HK-2 (cell line): Measurements from ENCODE around the gene ZNRF2.

ENCODE experiments used
- DNase-seq: peaks from one replicate; pipeline ENCODE4 v3.0.0-alpha.2; 2018; ENCODE audit not compliant: unreplicated experiment

The ZNRF2 gene

DNA sequence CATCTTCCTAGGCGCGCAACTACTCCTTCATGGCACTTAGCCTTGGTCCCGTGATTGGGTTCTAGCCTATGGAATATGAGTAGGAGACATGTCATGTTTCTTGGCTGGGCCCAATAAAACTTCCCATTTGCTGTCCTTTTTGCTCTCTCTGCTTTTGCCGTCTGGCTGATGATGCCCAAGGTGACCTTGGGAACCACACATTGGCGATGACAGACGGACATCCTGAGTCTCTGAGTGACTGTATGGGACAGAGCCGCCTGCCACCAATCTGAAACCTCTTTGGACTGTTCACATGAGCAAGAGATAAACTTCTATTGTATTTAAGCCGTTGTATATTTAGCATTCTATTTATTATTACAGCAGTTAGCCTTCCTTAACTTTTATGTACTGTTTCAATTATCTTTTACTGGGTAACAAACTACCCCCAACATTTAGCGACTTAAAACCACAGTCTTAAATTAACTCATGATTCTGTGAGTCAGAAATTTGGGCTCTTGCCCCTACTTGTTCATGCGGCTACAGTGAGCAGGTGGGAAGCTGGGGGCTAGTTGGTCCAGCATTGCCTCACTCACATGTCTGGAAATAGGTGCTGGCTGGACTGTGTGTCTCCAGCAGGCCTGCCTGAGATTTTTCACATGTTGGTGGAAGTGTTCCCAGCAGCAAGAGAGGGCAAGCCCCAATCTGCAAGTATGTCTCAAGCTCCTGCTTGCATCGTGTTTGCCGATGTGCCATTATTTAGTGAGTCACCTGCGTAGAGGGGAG, 122.4 kb downstream of the ZNRF2 start:
- DNase-seq = no peak

DNA sequence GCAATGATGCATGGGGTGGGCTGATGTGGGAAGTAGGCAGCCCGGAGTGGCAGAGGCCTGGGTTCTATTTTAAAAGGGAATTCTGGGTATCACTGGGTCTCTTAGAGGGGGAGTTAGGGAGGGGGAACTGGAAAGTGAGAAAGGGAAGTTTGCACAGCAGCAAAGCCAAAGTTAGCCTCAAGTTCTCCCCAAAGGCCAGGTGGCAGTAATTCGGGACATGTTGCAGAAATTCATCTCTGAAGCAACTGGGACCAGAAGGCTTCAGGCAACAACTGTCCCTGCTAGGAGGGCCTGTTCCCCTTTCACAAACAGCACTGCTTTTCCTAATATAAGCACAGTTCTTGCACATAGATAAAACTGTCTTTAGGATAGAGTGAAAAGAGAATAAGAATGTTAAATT, 126.8 kb downstream of the ZNRF2 start:
- no peak for DNase-seq

DNA sequence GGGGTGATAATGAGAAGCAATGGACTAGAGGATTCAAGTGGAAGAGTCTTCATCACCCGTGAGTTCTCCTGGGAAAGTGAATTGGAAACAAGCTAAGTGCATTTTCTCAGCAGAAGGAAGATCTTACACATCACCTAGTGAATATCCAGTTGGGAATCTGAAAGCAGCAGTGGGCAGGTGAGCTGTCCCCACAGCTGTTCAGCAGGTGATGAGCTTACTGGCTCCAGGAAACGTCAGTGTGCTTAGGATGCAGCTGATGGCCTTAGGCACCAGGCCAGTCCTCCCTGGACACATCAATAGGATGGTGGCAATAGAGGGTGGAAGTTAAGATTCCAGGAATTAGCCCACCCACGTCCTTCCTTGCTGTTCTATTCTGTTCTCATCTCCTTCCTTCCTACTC, 127.5 kb downstream of the ZNRF2 start:
- DNase-seq = no peak

DNA sequence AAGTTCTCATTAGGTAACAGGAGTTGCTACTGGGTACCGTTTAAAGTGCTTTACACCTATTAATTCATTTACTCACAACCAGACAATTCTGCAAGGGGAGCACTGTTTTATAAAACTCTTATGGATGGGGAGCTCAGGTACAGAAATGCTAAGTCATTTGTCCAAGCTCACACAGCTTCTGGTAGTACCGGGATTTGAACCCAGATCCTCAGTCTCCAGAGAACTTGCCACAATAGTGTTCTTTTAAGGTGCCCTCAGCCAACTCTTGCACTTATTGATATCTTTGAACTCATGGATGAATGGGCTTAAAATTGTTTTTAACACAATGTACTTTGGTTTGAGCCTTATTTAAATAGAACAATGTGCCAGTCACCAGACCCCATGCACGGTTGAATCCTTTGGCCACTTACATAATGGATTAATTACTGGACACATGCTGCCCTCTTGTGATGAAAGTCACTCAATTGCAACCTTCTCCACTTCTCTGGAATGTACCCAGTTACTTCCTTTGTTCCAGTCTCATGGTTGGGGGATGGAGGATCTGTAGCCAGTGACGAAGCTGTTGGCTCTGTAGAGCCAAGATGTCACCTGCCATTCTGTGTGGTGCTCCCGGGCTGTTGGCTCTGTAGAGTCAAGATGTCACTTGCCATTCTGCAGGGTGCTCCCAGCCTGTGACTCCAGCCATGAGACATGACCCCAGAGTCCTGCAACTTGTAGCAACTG, 128.5 kb downstream of the ZNRF2 start:
- peak; percentile 28 for DNase-seq

DNA sequence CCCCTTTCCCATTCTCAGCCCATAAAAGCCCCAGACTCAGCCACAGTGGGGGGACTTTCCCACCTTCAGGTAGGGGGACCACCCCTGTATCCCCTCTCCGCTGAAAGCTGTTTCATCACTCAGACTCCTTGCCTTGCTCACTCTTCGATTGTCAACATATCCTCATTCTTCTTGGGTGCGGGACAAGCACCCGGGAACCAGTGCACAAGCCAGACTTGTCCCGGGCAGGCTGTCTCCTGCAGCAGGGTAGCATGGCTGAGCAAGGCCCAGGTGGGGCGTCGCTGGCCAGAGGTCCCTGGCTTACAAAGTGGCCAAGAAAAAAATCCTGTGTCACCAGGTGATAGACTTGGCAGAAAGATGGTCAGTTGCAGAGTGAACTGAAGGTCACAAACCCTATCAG, 129.5 kb downstream of the ZNRF2 start:
- DNase-seq = no peak
